Ovary (tissue), 9 donors: ENCODE results near the gene FAM83D. TPM values are rescaled to one million over a fixed set of nuclear protein-coding genes. Genes with fewer than 3 reads are reported as not detected.

Source experiments
- DNase-seq, 5 donors: peaks; one replicate each; pipeline ENCODE4 v3.0.0-alpha.2; 2019 to 2020
- H3K27ac ChIP-seq, 2 donors: fragments of 200-600 bp; one replicate each; pipeline versions ENCODE4 v1.5.1 to v1.8.0; 2019 to 2022
- H3K27me3 ChIP-seq: fragments of 200-600 bp; one replicate; pipeline ENCODE4 v1.8.0; 2022
- H3K36me3 ChIP-seq: fragments of 200-600 bp; sonication (generic); one replicate; pipeline ENCODE4 v1.5.1; 2019
- H3K4me1 ChIP-seq: one replicate; pipeline ENCODE4 v1.8.1; 2013; ENCODE audit warnings: mild to moderate bottlenecking, moderate library complexity; ENCODE audit not compliant: insufficient read depth
- H3K4me3 ChIP-seq: fragments of 200-600 bp; sonication (generic); one replicate; pipeline ENCODE4 v1.5.1; 2017
- H3K9me3 ChIP-seq, 2 donors: fragments of 200-600 bp in 1 of 2; sonication (generic) in 1 of 2; one replicate each; pipeline versions ENCODE4 v1.5.1 to v1.8.1; 2013 to 2019; ENCODE audit warnings: mild to moderate bottlenecking in 1 of 2, moderate library complexity in 1 of 2
- EP300 ChIP-seq: sonication (generic); formaldehyde crosslinking; IDR thresholded peaks from one replicate; pipeline ENCODE4 v1.6.1; 2017; ENCODE audit warnings: antibody characterized with exemption
- POLR2A ChIP-seq: fragments of 450-650 bp; IDR thresholded peaks from one replicate; pipeline ENCODE4 v1.6.1; 2017; ENCODE audit warnings: antibody characterized with exemption, mild to moderate bottlenecking, moderate library complexity
- WGBS, 3 donors: extraction: QIAGEN DNeasy Blood & Tissue Kit in 1 of 3; methylation state at CpG; one replicate each; pipeline versions ENCODE4 v1.1.5 to v1.1.7; 2013 to 2017; 5-methylcytosine and 5-hydroxymethylcytosine counted together
- intact Hi-C, 4 donors: fragments of 100-400 bp; cut with DNase I; formaldehyde crosslinking; loops; one replicate each; pipeline versions ENCODE4 v1.11.0 to v1.15.1; 2022 to 2023
- polyA plus RNA-seq, 2 donors: library from polyadenylated mRNA; stranded (reverse); fragments of 200-250 nt in 1 of 2; fragments of 350-450 nt in 1 of 2; fragmentation: Illumina TruSeq in 1 of 2; extraction: RNeasy Lipid Tissue Mini Kit (QIAGEN cat#74804) in 1 of 2; gene quantifications; one replicate each; pipeline ENCODE4 v1.2.3, GENCODE V29; 2013 to 2014
- total RNA-seq, 7 donors: library from RNA; depleted of rRNA in 2 of 7; stranded (reverse); fragments of >200 nt in 2 of 7; fragmentation: NEBNext Ultra II Directional in 3 of 7; extraction: Animal tissue kit (Norgen Biotek cat#: 25700) in 3 of 7; gene quantifications; one replicate each; pipeline versions ENCODE4 v1.1.0 to v1.2.4, GENCODE V29; 2016 to 2023
- TF ChIP-seq, protein P1 (sequence below), 3 donors: fragments of 450-650 bp in 2 of 3; fragments of 200-600 bp in 1 of 3; IDR thresholded peaks; one replicate each; pipeline versions ENCODE4 v1.5.1 to v1.8.0; 2016 to 2022; ENCODE audit warnings: antibody characterized with exemption in 3 of 3, mild to moderate bottlenecking in 1 of 3
- donor health status: DM: no; HTN: no; CAD: no; lungs with moderate emphysema.
- donor health status: DM: no; HTN: no; CAD: no.
- donor health status: Bipolar disorder and iron deficiency.
- donor health status: DM: yes; HTN: yes; CAD: no.
- donor health status: DM: no; HTN: no; CAD: no.
- donor health status: DM: yes; HTN: yes; CAD: no.

FAM83D gene
- total and polyA plus RNA-seq, 9 donors, result 0.18 to 2.5 (median 0.62) TPM; not detected in 1

DNA sequence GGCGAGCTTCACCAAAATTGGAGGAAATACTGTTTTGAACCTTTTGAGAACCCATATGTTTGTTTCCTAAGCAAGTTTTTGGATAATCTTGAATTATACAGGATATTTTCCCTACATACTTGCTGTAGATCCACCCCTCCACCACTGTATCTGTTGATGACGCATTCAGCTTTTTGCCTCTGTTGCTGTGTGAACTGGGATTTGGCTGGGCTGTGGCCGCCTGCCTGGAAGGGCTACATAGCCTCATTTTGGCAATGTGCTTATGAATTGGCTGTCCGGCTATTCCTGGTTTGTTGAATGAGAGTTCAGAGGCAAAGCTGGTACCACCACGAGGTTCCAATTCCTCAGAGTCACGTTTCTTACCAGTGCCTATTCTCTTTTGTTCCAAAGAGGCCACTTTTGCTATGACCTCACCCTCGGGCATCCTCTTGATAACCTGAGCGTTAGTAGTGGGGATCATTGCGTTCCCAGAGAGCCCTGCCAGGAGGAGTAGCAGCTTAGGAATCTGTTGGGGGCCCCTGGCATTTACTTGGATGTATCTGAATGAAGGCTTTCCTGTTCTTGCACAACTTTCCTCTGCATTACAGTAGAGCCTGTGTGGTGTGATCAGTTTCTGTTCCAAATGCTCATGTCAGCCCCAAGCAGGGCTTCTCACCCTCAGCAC is 6.4 kb downstream of the FAM83D start:
- no peak overlapping the region for H3K4me3 ChIP-seq
- WGBS, 3 donors, result 72 to 77% (median 74%) methylated on average over 9 of the region's 9 CpGs
- H3K4me1 ChIP-seq, result no peaks in the 10 kb centered on the region
- no peaks in the 10 kb centered on the region for H3K27me3 ChIP-seq
- H3K9me3 ChIP-seq, result no peaks in the 10 kb centered on the region
- intact Hi-C loops, result no loop called here
- DNase-seq, result no peak
- H3K27ac ChIP-seq, result no peak overlapping the region
- TF ChIP-seq, protein P1, sequence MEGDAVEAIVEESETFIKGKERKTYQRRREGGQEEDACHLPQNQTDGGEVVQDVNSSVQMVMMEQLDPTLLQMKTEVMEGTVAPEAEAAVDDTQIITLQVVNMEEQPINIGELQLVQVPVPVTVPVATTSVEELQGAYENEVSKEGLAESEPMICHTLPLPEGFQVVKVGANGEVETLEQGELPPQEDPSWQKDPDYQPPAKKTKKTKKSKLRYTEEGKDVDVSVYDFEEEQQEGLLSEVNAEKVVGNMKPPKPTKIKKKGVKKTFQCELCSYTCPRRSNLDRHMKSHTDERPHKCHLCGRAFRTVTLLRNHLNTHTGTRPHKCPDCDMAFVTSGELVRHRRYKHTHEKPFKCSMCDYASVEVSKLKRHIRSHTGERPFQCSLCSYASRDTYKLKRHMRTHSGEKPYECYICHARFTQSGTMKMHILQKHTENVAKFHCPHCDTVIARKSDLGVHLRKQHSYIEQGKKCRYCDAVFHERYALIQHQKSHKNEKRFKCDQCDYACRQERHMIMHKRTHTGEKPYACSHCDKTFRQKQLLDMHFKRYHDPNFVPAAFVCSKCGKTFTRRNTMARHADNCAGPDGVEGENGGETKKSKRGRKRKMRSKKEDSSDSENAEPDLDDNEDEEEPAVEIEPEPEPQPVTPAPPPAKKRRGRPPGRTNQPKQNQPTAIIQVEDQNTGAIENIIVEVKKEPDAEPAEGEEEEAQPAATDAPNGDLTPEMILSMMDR (IDR thresholded peaks at IDR 0.05), result no peak
- TF ChIP-seq EP300 (no peak), POLR2A (no peak)
- H3K36me3 ChIP-seq, result no peaks in the 10 kb centered on the region

DNA sequence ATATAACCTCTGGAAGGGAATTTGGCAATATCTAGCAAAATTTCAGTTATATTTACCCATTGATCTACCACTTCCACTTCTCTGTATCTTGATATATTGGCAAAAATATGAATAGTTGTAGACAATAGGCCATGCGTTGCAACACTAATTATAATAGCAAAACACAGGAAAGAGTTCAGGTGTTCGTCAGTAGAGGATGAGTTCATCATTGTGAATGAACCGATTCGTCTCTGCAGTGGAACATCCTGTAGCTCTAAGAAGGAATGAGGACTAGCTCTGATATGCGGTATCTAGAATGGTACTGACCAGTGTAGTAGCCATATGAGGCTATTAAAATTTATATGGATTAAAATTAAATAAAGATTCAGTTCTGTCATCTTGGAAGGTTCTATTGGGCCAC is 8.3 kb downstream of the FAM83D start:
- Histone ChIP-seq H3K27me3 (no peaks in the 10 kb centered on the region), H3K36me3 (no peaks in the 10 kb centered on the region), H3K9me3 (no peaks in the 10 kb centered on the region), H3K27ac (no peak overlapping the region), H3K4me1 (no peaks in the 10 kb centered on the region), H3K4me3 (no peak overlapping the region)
- TF ChIP-seq EP300 (no peak), POLR2A (no peak)
- TF ChIP-seq, protein P1 (IDR thresholded peaks at IDR 0.05), result no peak
- no peak for DNase-seq
- WGBS, 3 donors, result 96 to 97% (median 96%) methylated on average over 5 of the region's 5 CpGs
- intact Hi-C loops, result no loop called here

DNA sequence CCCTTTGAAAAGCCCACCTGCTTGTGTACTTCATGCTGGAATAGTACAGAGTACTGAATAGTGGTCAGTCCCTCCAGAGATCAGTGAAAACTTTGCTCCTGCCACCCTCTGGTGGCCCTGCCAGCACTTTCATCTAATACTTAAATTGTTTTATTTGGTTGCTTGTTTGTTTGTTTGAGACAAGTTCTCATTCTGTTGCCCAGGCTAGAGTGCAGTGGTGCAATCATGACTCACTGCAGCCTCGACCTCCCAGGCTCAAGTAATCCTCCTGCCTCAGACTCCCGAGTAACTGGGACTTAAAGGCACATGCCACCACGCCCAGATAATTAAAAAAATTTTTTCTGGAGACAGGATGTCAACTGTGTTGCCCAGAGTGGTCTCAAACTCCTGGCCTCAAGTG is 9.1 kb downstream of the FAM83D start:
- TF ChIP-seq EP300 (no peak), POLR2A (no peak)
- TF ChIP-seq, protein P1 (IDR thresholded peaks at IDR 0.05), result no peak
- Histone ChIP-seq H3K36me3 (no peaks in the 10 kb centered on the region), H3K27ac (no peak overlapping the region), H3K4me3 (no peak overlapping the region), H3K27me3 (no peaks in the 10 kb centered on the region), H3K9me3 (no peaks in the 10 kb centered on the region), H3K4me1 (no peaks in the 10 kb centered on the region)
- intact Hi-C loops, result no loop called here
- 57 to 68% (median 67%) methylated on average over 3 of the region's 3 CpGs for WGBS, 3 donors
- no peak for DNase-seq

DNA sequence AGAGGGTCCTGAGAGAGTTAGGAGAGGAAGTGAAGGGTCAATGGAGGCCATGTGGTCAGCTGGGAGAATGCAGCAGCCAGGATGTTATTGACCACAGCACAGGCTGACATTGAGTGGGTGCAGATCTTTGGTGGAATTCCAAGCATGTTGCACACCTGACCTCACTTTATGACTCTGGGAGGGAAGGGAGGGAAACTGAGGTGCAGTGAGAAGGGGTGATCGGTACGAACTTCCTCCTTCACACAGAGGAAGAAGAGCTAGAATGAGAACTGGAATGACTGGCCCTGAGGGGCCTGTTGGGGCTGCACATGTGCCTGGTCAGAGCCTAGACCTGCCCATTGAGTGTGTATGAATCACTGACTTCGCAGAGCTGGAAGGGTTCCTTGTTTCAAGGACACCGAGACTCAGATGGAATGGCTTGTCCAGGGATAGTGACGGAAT is 9.8 kb downstream of the FAM83D start:
- Histone ChIP-seq H3K9me3 (no peaks in the 10 kb centered on the region), H3K36me3 (no peaks in the 10 kb centered on the region), H3K4me1 (no peaks in the 10 kb centered on the region), H3K27me3 (no peaks in the 10 kb centered on the region), H3K4me3 (no peak overlapping the region), H3K27ac (no peak overlapping the region)
- TF ChIP-seq POLR2A, result no peak
- TF ChIP-seq, protein P1 (IDR thresholded peaks at IDR 0.05), result no peak
- no peak for TF ChIP-seq EP300
- DNase-seq, result no peak
- WGBS, 3 donors, result 71 to 85% (median 75%) methylated on average over 5 of the region's 5 CpGs
- intact Hi-C loops, result no loop called here
